NCI-H1092 treated with DMSO at 0.1 percent for 48 hours (cell line): Measurements from ENCODE around the gene SLC6A11.

Experiments used
- DNase-seq: peaks from one replicate; lab custom pipeline; 2025; lab: John Stamatoyannopoulos, UW

SLC6A11 gene

DNA sequence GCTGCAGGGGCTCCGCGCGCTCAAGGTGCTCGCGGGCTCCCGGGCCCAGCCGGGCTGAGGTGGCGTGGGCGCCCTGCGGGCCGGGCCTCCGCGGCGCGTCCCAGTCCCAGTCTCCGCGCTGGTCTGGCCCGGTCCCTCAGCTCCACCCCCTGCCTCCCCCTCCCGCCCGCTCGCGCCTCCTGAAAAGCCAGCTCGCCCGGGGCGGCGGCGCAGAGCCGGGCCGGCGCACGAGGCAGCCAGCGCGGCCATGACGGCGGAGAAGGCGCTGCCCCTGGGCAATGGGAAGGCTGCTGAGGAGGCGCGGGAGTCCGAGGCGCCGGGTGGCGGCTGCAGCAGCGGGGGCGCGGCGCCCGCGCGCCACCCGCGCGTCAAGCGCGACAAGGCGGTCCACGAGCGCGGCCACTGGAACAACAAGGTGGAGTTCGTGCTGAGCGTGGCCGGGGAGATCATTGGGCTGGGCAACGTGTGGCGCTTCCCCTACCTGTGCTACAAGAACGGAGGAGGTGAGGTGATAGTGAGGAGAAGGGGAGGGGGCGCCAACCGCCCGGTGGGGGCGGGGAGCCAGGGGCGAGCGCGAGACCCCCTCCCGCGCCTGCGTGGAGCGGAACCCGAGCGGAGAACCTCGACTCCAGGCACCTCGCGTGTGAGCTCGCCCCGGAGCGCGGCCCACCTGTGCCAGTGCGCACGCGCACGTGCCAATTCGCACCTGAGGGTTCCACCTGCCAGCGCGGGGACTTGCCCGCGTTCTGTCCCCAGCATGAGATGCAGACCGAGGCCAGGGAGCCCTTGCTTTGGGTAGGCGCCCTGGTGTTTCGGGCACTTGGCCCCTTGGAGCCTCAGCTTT is at the start of gene SLC6A11:
Gene SLC6A11, plus strand, starts transcription at position 210 of the 844 bp plus-strand sequence. Its CDS starts 38 bp downstream, at position 248.
- DNase-seq: no peak

DNA sequence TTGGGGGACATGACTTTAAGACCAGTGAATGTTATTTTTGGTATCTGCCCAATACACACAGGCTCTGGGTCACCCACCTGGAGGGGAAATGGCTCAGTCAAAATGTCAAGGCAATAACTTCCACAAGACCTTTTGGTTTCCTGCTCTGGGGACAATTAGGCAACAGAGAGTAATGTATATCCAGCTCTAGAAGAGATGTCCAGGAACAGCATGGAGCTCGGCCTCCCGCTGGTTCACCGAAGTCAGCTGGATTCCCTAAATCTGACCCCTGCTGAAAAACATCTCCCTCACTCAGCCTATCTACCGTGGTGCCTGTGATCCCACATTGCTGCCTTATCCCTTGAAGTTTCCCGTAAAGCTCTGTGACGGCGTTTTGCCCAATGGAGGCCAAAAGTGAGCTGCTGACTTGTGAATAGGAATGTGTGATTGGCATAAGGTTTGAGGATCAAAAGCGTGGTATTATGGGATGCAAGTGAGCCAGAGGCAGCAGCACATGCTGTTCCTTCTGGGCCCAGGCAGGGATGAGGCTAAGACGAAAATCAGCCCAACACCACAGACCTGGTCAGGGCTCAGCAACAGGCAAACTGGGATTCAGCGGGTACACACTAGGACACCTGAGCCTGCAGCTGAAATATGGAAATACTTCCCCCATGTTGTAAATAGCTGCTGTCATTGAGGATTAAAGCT is 47.2 kb upstream of the SLC6A11 start:
- DNase-seq: no peak

DNA sequence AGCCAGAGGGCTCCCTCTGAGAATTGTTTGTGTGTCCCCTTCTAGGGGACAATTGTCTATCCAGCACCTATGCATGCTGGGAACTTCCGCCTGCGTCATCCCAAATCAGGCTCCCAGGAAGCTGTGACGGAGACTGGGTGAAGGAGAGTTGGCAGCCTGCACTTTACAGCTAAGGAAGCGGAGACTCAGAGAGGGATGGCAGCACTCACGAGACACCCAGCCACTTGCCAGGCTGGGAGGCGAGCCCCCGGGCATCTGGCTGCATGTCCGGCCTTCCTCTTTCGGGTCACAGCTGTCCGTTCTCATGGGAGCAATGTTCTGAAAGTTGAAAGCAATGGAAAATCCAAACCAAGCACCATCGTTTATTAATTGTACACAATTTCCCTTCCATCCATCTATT is 45.5 kb upstream of the SLC6A11 start:
- DNase-seq: no peak

DNA sequence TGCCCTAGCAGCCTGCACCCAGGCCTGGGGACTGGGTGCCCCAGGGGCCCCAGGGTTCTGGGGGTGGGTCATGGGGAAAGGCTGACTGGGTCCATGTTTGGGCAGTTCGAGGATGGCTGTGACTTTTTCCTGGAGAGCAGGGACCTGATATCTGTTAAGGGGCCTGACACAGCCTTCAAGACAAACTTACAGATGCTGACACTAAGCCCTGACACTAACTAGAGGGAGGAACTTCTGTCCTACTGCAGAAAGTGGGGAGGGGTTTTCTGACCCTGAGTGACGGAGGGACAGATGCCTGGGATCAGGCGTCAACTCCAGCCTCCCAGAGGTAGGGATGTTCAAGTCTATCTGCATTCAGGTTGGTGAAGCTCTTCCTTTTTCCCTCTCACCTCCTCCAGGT is 45.0 kb upstream of the SLC6A11 start:
- no peak for DNase-seq

DNA sequence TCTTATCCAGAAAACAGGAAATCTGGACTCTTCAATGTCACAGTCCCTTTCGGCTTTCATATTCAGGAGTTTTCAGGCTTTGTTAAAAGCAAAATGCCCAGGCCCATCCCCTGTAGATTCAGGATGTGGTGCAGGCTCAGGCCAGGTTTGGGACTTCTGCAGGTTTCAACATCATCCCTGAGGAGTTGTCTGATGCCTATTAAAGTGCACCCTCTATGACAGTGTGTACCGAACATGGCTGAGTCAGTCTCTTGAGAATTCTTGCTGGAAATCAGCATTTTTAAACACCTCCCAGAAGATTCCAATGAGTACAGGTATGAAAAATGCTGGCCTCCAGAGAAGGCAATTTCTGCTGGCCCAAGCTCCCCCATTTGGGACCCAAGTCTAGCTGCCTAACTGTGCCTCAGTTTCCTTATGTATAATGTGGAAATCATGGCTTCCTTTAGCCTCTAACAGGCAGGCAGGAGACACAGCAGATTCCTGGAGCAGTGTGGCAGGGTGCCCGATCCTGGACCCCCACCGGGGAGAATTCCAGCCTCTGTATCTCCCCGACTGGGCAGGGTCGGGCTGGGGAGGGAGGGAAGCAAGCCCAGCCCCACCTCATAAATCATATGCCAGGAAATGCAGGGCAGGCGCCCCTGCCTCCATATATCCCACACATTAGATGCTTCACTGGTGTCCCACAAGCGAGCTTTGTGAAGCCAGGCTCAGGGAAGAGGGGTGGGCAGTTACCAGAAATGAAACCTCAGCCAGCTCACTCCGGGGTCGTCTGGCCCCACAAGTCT is 44.4 kb upstream of the SLC6A11 start:
- no peak for DNase-seq

DNA sequence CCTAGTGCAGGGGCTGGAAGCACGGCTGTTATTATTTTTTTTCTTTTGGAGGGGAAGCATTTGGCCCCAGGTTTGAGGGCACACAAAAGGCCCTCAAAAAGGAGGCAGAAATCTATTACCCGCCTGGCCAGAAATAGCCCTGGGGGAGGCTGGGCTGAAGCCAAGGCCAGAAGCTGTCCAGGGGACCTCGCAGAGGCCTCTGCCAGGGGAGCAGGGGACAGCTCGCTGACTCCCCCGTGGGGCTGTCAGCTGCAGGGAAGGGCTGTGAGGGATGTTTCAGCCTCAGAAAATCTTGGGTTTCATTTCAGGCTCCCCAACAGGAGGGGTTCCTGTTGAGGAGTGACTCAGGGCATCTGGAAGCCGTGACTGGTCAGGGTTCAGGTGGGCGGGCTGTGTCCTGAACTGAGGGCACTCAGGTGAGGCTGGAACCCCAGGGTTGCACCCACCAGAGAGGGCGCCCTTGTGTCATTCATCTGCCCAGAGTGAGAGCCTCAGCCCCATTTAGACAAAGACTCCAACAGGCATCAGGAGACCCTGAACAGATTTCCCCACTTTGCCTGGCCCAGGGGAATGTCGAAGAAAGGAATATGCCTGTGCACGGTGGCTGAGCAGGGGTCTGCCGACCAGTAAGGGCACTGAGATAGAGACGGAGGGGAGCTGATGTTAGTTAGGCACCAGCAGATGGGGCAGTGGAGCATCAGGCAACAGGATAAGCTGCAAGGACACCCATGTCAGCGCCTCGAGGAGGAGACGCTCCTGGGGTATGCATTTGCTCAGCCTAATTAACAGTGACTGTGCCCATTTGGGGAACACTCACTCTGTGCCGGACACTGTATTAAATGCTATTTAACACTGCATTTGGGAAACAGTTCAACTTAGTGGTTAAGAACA is 43.5 kb upstream of the SLC6A11 start:
- no peak for DNase-seq

DNA sequence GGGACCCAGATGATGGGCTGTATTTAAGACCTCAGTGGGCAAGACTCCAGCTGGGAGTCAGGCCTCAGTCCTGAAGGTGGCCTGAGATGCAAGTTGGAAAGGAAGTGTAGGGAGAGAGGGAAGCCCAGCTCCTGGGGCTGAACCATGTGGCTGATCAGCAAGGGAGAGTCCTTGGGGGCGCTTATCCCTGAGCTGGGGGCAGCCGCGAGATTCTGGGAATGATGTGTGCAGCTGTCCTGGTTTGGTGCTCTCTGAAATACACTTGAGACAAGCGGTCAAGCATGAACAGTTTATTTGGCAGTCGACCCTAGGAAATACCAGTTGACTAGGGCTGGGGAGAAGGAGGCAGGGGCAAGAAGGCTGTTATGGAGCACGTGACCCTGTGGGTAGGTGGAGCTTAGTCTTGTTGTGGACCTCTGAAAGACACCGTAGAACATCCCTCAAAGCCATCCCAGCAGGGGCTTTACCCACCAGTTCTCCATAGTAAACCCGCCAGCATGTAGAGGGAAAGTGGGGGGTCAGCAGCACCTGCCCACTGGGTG is 41.8 kb upstream of the SLC6A11 start:
- no peak for DNase-seq

DNA sequence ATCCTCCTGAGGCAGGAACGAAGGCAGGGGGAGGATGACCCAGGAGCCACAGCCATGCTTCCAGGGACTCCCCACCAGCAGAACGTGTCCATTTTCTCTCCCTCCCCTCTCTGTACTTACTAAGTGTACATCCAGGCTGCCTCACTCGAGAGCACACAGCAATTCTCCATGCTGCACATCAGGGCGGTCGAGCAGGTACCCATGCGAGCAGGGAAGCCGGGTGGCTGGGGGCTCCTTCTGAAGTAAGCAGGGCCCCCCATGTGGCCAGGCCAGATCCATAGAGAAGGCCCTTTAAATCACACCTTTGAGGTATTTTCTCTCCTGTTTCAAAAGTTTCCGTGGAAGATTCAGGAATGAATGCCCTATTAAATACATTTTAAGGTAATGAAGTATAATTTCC is 41.2 kb upstream of the SLC6A11 start:
- no peak for DNase-seq

DNA sequence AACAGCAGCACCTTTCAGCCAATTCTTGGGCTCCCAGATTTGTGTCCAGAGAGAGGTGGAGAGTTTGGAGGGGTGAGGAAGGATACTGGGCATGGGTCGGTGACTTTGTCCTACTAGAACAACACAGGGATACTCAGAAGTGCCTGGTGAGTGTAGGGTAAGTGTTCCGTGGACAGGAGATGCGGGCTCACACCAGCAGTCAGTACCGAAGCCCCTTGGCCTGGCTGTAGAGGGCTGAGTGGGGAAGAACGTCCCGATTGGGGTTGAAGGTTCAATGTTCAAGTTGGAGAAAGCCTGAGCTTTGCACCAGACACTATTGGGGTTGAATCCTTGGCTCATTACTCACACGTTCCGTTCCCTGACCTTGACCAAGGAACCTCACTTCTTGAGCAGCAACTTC is 40.8 kb upstream of the SLC6A11 start:
- DNase-seq: no peak

DNA sequence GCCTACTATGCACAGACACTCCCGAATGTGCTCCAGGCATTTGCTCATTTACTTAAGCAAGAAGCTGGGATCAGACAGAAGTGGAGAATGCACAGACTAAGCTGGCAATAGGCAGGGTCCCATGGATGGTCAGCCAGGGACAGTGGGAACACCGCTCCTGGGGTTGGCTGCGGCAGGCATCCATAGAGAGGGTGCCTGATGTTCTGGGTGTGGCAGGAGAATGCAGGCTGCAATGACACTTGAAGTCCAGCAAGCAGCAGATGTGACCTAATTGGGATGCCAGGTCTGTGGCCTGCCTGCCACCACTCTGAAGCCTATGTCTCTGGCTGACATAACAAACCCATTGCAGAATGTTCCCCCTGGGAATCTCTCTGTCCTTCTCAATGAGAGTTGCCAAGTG is 40.2 kb upstream of the SLC6A11 start:
- DNase-seq: no peak

DNA sequence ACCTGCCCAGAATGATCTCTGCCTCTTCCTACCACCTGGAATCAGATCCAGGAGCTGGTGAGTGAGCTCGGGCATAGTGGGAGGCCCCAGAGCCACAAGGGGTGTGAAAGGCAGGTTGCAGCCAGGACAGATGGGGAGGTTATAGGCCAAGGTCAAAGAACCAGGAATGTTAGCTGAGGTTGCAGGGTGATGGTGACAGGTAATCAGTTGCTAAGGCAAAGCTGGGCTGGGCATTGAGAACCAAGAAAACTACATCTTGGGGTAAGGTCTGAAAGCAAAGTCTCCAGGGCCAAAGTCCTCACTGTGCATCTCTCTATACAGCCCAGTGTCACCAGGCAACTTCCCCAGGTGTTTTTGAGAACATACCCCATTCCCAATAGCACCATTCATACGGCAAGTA is 38.4 kb upstream of the SLC6A11 start:
- DNase-seq: no peak

DNA sequence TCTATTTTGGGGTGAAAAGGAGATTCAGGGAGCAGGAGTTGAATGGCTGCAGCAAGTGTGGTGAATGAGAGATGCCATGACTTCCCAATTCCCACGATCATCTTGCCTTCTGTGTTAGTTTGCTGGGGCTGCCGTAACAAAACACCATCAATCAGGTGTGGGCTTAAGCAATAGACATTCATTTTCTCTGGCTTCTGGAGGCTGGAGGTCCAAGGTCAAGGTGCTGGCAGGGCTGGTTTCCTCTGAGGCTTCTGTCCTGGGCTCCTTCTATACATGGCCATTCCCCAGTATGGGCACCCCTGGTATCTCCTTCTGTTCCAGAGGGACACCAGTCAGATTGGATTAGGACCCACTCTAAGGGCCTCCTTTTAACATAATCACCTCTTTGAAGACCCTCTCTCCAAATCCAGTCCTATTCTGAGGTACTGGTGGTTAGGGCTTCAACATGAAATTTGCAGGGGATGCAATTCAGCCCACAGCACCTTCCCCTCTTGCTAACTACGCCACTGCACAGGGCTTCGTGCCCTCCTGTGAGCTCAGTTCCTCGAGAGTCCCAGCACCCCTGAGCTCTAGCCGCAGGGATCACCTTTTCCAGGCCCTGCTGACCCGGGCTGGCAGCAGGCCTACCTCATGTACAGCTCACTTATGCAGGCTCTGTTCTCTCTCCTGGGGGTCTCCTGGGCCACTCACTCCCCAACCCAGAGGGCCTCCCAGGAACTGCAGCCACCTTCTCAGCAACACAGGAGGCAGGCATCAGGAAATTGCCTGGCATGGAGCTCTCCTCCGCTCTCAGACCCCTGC is 37.3 kb upstream of the SLC6A11 start:
- no peak for DNase-seq

DNA sequence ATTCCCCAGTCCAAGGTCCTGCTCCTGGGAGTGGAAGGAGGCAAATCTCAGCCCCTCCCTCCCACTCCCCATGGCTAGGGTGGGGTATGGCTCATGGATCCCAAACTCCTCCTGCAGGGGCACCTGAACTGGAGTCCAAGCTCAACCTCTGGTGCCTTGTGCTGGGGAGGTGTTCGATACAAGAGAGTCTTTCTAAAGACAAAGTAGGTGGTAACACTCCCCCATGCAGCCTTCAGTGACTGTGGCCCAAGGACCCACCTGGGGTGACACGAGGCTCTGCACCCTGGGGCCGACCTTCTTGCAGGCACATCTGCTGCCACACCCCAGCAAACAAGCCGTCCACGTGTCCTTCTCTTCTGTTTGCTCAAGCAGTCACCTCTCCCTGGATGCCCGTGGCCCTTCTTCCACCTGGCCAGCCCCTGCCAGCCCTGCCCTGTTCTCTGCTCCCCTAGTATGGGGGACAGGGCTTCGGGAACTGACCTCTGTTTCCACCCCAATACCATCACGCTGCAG is 36.7 kb upstream of the SLC6A11 start:
- DNase-seq: no peak

DNA sequence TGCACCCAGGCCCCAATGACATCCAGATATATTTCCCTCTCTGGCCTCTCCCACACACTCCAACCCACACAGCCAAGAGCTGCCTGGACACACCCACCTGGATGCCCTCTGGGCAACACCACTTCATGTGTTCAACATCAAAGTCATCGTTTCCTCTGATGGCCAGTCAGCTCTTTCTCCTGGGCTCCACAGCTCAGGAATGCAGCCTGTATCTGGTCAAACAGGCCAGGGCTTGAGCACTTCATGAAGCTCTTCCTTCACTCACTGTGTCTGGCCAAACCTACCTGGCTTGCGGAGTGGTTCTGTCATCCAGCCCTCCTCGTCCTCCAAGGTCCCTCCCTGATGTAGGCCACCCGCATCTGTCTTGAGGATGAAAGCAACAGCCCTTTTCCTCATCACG is 35.8 kb upstream of the SLC6A11 start:
- DNase-seq: no peak

DNA sequence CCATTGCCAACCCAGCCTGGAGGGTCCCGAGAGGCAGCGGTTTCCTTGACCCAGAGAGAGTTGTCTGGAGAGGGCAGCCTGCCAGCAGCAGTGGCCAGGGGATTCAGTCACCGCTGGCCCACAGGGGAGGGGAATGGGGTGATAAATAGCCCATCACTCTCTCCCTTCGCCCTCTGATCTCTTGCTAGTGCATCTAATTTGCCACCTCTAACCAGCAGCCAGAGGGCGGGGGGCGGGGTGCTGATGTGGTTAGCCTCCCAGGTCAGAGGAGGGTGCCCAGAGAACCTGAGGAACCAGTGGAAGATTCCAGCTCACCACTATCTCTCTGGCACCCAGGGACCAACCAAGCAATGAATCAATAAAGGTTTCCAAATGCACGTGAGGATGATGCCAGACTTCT is 35.1 kb upstream of the SLC6A11 start:
- DNase-seq: no peak

DNA sequence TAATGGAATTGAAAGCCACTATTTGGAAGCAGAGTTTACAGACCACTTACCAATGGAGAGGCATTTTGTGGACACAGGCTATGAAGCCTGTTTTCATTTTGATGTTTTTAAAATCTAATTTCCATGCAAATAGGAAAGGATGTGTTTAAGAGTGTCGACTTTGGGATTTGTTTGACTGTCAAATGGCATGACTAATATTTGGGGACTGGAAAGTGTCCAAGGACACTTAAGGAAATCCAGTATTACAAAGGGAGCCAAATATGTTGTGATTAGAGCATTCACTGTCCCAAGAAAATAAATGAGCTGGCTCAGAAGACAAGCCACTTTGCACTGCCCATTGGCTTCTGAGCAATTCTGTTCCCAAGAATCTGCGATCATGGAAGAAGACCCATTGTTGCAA is 34.0 kb upstream of the SLC6A11 start:
- DNase-seq: peak; percentile 15

DNA sequence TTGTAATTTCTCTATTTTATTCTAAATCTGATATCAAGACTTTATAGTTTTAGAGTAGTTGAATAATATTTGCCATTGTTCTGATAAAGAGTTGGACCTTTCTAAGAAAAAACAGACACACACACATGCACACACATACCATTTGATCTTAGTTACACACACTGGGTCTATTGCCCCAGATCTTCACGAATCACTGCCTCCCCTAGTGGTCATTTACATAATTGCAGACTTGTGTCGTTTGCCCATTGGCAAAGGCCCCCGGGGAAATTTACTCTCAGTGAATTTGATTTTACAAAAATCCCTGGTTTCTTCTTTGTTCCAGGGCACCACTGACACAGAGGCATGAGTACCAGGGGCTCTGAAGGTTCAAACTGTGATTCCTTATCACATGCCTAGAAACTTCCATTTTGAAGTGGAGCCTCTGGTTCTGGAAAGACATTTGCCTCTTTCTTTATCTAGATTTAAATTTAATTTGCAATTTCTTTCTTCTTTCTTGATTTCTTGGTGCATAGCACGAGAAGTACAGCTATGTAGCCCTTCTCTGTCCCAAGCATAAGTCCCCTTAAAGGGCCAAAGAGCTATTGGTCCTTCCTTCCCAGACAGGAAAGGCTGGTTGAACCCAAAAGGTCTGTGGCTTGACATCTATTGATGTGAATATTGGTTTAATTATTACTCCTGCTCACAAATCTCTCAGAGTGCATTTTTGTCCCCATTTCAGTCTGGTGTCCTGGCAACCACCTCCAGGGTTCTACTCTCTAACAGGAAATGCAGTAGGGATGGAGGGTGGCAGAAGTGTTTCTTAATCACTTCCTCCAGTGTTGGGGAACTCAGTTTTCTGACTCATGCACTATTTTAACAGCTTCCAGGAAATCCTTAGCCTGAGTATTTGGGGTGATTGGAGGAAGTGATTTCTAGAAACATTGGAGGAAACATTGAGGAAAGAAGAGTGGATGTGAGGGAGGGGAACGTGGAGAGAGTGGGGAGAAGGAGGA is 32.4 kb upstream of the SLC6A11 start:
- peak; percentile 7 for DNase-seq

DNA sequence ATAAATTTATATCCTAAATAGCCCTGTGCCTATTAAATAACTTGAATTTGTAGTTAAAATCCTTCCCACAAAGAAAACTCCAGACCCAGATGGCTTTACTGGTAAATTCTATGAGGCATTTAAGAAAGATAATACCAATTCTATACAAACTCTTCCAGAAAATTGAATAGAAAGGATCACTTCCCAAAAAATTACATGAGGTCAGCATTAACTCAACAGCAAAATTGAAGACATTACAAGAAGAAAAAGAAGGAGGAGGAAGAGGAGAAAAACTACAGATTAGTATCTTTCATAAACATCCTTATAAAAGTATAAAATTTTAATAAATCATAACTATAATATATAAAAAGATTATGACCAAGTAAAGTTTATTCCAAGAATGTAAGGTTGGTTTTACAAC is 29.4 kb upstream of the SLC6A11 start:
- DNase-seq: no peak

DNA sequence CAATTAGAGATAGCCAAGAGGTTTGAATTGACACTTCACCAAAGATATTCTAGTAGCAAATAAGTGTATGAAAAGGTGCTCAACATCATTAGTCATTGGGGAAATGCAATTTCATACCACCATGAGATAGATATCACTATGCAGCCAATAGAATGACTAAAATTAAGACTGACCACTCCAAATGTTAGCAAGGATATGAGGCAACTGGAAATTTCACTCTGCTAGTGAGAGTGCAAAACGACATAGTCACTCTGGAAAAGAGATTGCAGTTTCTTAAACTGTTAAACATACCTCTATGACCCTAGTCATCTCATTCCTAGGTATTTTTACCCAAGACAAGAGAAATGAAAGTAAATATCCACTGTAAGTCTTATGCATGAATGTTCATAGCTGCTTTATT is 27.6 kb upstream of the SLC6A11 start:
- DNase-seq: no peak
